Measurements from ENCODE around the gene HYAL2.

- TF ChIP-seq CTCF (conservative IDR thresholded peaks at IDR 0.05; ENCODE audit: low read length) (no peak), EZH2phosphoT487 (IDR thresholded peaks at IDR 0.05; ENCODE audit: borderline replicate concordance, low read depth, low read length) (no peak)
Observed at GRCh38 chr3:50358355-50358910, 35.9 kb upstream of the HYAL2 start.
